Transverse colon (tissue), 4 donors: Measurements from ENCODE around the gene WIZ. TPM values are rescaled to one million over a fixed set of nuclear protein-coding genes. Genes with fewer than 3 reads are reported as not detected.

ENCODE experiments used
- DNase-seq: peaks from one replicate; pipeline ENCODE4 v3.0.0-alpha.2; 2019
- H3K27ac ChIP-seq, 4 donors: fragments of 200-600 bp; sonication (generic); 2 replicates each; pipeline ENCODE4 v1.5.1; 2016 to 2018; ENCODE audit warnings: inconsistent platforms in 4 of 4
- H3K27me3 ChIP-seq: fragments of 200-600 bp; sonication (generic); 2 replicates; pipeline ENCODE4 v1.5.1; 2017; ENCODE audit warnings: inconsistent platforms
- H3K36me3 ChIP-seq, 4 donors: fragments of 200-600 bp; sonication (generic); 2 replicates each; pipeline ENCODE4 v1.5.1; 2017 to 2019; ENCODE audit warnings: inconsistent platforms in 4 of 4
- H3K4me1 ChIP-seq, 4 donors: fragments of 200-600 bp; sonication (generic); 2 replicates each; pipeline ENCODE4 v1.5.1; 2017 to 2020; ENCODE audit warnings: inconsistent platforms in 4 of 4
- H3K4me3 ChIP-seq, 4 donors: fragments of 200-600 bp; sonication (generic); 1 replicate in 1 of 4; 2 replicates in 3 of 4; pipeline versions ENCODE4 v1.5.1 to v1.6.1; 2017 to 2019; ENCODE audit warnings: inconsistent platforms in 4 of 4
- H3K9me3 ChIP-seq, 2 donors: fragments of 200-600 bp; sonication (generic); 2 replicates each; pipeline ENCODE4 v1.5.1; 2017 to 2019; ENCODE audit warnings: inconsistent platforms in 2 of 2
- EP300 ChIP-seq: sonication (generic); formaldehyde crosslinking; IDR thresholded peaks from one replicate; pipeline ENCODE4 v1.6.1; 2017; ENCODE audit warnings: antibody characterized with exemption, low read depth
- POLR2A ChIP-seq: fragments of 450-650 bp; IDR thresholded peaks from one replicate; pipeline ENCODE4 v1.6.1; 2016; ENCODE audit warnings: antibody characterized with exemption, mild to moderate bottlenecking, moderate library complexity
- POLR2AphosphoS5 ChIP-seq, 3 donors: sonication (generic); formaldehyde crosslinking; IDR thresholded peaks; one replicate each; pipeline ENCODE4 v1.6.1; 2016; ENCODE audit warnings: antibody characterized with exemption in 3 of 3
- WGBS, 2 donors: methylation state at CpG; one replicate each; pipeline ENCODE4 v1.1.5; 2018; ENCODE audit warnings: low coverage in 1 of 2; 5-methylcytosine and 5-hydroxymethylcytosine counted together
- in situ Hi-C, 4 donors: fragments of 200-750 bp; cut with MboI; loops; one replicate each; pipeline versions ENCODE4 v1.15.0 to v1.15.1; 2017; ENCODE audit warnings: low sequenced_read_pairs in 3 of 4, low pct_ligation_motif_present in 1 of 4, low pct_unique_long_range_greater_than_20kb in 1 of 4
- intact Hi-C: fragments of 100-400 bp; cut with DNase I; formaldehyde crosslinking; loops from one replicate; pipeline ENCODE4 v1.15.1; 2023; ENCODE audit warnings: low total_unique reads
- total RNA-seq, 4 donors: library from RNA; depleted of rRNA; stranded (reverse); fragments of >200 nt; gene quantifications; one replicate each; pipeline ENCODE4 v1.1.0, GENCODE V29; 2016
- TF ChIP-seq, protein P1 (sequence below), 5 experiments: fragments of 200-600 bp in 3 of 5; fragments of 450-650 bp in 2 of 5; sonication (generic) in 3 of 5; IDR thresholded peaks; 1 replicate in 2 of 5; 2 replicates in 3 of 5; pipeline ENCODE4 v1.5.1; 2016 to 2017; ENCODE audit warnings: antibody characterized with exemption in 5 of 5, inconsistent platforms in 3 of 5, mild to moderate bottlenecking in 2 of 5, moderate library complexity in 1 of 5

The WIZ gene
- total RNA-seq, 4 donors from 2014 or later, result 31.0 to 63.6 (median 42.0) TPM

DNA sequence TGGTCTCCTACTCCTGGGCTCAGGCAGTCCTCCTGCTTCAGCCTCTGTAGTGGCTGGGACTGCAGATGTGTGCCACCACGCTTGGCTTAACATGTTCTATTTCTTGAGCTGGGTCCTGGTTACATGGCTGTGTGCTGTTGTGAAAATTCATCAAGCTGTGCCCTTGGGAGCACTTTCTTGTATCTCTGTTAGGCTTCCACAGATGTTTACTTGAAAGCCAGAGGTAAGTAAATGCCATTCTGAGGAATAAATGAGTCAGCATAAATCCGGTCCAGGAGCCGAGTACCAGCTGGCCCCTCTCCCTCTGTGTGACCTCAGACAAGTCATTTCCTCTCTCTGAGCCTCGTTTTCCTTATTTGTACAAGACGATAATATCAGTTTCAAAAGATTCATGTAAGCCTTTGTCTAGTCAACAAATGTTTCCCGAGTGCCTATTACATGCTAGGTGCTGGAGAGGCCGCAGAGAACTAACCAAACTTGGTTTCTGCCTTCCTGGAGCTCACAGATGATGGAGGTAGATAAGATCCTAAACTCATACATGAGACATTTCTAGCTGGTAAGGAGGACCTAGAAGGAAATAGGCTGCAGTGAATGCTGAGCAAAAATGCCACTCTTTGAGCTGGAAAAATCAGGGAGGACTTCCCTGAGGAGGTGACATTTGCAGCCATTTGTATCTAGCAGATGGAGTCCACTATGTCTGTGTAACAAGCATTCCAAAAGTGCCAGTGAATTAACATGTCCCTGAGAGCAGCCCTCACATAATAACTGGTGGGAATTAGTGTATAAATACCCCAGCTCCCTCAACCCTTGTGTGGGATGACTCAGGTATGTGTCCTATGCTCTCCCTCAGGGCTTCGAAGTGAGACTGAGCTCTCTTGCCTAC is 17.3 kb upstream of the WIZ start:
- intact Hi-C loops, result no loop called here
- DNase-seq, result peak; percentile 23
- peaks cover 0 to 21% (median 9%) of the 10 kb centered on the region in 4 donors for H3K4me1 ChIP-seq
- H3K27ac ChIP-seq, result peak overlapping the region in 3 of 4 donors; percentile 21 to 31 (median 30)
- TF ChIP-seq EP300, result no peak
- TF ChIP-seq, protein P1, sequence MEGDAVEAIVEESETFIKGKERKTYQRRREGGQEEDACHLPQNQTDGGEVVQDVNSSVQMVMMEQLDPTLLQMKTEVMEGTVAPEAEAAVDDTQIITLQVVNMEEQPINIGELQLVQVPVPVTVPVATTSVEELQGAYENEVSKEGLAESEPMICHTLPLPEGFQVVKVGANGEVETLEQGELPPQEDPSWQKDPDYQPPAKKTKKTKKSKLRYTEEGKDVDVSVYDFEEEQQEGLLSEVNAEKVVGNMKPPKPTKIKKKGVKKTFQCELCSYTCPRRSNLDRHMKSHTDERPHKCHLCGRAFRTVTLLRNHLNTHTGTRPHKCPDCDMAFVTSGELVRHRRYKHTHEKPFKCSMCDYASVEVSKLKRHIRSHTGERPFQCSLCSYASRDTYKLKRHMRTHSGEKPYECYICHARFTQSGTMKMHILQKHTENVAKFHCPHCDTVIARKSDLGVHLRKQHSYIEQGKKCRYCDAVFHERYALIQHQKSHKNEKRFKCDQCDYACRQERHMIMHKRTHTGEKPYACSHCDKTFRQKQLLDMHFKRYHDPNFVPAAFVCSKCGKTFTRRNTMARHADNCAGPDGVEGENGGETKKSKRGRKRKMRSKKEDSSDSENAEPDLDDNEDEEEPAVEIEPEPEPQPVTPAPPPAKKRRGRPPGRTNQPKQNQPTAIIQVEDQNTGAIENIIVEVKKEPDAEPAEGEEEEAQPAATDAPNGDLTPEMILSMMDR (IDR thresholded peaks at IDR 0.05), result no peak
- no peak for TF ChIP-seq POLR2A
- TF ChIP-seq POLR2AphosphoS5 (IDR thresholded peaks at IDR 0.05), result no peak
- H3K27me3 ChIP-seq, result peaks cover 59% of the 10 kb centered on the region
- H3K36me3 ChIP-seq, result no peaks in the 10 kb centered on the region
- H3K4me3 ChIP-seq, result no peak overlapping the region
- in situ Hi-C loops, result no loop called here
- H3K9me3 ChIP-seq, result no peaks in the 10 kb centered on the region
- 36 to 44% methylated on average over 1 to 8 of the region's 8 CpGs for WGBS, 2 donors

- Histone ChIP-seq H3K4me1 (peaks cover 0 to 17% (median 7%) of the 10 kb centered on the region in 4 donors), H3K4me3 (peak within 1 kb of the TSS; percentile 18 to 54 (median 28)), H3K9me3 (no peaks in the 10 kb centered on the region), H3K36me3 (no peaks in the 10 kb centered on the region), H3K27ac (peak within 1 kb of the TSS; percentile 64 to 83 (median 78)), H3K27me3 (peaks cover 40% of the 10 kb centered on the region)
- WGBS, 2 donors, result 33 to 64% methylated on average over 5 to 17 of the region's 17 CpGs
- DNase-seq, result peak; percentile 60
- intact Hi-C loops (no loop called here), in situ Hi-C loops (no loop called here)
- TF ChIP-seq, protein P1 (IDR thresholded peaks at IDR 0.05), result no peak
- TF ChIP-seq POLR2A, result no peak
- no peak for TF ChIP-seq POLR2AphosphoS5 (IDR thresholded peaks at IDR 0.05)
- no peak for TF ChIP-seq EP300
These were observed 14.9 kb upstream of the WIZ start, which contains the start of gene RASAL3 for GRCh38 chr19:15464394-15465385. TSS of gene RASAL3 (minus strand) at chr19:15464544. CDS start at chr19:15464358, 186 bp downstream.

- Histone ChIP-seq H3K4me1 (peaks cover 0 to 9% (median 3%) of the 10 kb centered on the region in 4 donors), H3K27me3 (peaks cover 39% of the 10 kb centered on the region), H3K4me3 (peak overlapping the region; percentile 18 to 54 (median 28)), H3K27ac (peak overlapping the region; percentile 64 to 83 (median 78)), H3K36me3 (no peaks in the 10 kb centered on the region), H3K9me3 (no peaks in the 10 kb centered on the region)
- 59% methylated on average over 12 of the region's 25 CpGs; no CpG with 5 or more reads in 1 of the 2 donors for WGBS, 2 donors
- no peak for TF ChIP-seq POLR2AphosphoS5 (IDR thresholded peaks at IDR 0.05)
- TF ChIP-seq, protein P1 (IDR thresholded peaks at IDR 0.05), result no peak
- TF ChIP-seq POLR2A, result peak; percentile 21
- no peak for TF ChIP-seq EP300
- in situ Hi-C loops, result no loop called here
- peak; percentile 64 for DNase-seq
- intact Hi-C loops, result no loop called here
These were observed 14.2 kb upstream of the WIZ start for GRCh38 chr19:15463861-15464371.
